Measurements from ENCODE around the gene STK32B. TPM values are rescaled to one million over a fixed set of nuclear protein-coding genes. Genes with fewer than 3 reads are reported as not detected.

Gene STK32B
- total RNA-seq, 1 experiment from 2014 or later: not detected

DNA sequence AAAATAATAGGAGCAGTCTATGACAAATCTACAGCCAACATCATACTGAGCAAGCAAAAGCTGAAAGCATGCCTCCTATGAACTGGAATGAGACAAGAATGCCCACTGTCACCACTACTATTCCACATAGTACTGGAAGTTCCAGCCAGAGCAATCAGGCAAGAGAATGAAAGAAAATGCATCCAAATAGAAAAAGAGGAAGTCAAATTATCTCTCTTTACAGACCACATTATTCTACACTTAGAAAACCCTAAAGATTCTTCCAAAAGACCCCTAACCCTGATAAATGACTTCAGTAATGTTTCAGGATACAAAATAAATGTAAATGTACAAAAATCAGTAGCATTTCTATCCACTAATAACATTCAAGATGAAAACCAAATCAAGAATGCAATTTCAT is 249.0 kb downstream of the STK32B start:
- no peaks in the 10 kb centered on the region for H3K36me3 Mint-ChIP-seq (ENCODE audit: insufficient read depth, unreplicated experiment)
- BruUV-seq (replicated peaks): no TSS peak
- H3K4me3 Mint-ChIP-seq (ENCODE audit: low read depth, unreplicated experiment): no peak overlapping the region
- H3K4me1 Mint-ChIP-seq (ENCODE audit: low read depth, unreplicated experiment): no peaks in the 10 kb centered on the region
- no peak overlapping the region for H3K27ac Mint-ChIP-seq (ENCODE audit: unreplicated experiment)
- no peak for DNase-seq
- CTCF ChIA-PET: no interaction called here
- no peaks in the 10 kb centered on the region for H3K27me3 Mint-ChIP-seq (ENCODE audit: unreplicated experiment)
- peaks cover 15% of the 10 kb centered on the region for H3K9me3 Mint-ChIP-seq (ENCODE audit: low read depth, unreplicated experiment)
- intact Hi-C loops (cut with micrococcal nuclease; ENCODE audit: unreplicated experiment): no loop called here
- TF ChIP-seq, protein P1, sequence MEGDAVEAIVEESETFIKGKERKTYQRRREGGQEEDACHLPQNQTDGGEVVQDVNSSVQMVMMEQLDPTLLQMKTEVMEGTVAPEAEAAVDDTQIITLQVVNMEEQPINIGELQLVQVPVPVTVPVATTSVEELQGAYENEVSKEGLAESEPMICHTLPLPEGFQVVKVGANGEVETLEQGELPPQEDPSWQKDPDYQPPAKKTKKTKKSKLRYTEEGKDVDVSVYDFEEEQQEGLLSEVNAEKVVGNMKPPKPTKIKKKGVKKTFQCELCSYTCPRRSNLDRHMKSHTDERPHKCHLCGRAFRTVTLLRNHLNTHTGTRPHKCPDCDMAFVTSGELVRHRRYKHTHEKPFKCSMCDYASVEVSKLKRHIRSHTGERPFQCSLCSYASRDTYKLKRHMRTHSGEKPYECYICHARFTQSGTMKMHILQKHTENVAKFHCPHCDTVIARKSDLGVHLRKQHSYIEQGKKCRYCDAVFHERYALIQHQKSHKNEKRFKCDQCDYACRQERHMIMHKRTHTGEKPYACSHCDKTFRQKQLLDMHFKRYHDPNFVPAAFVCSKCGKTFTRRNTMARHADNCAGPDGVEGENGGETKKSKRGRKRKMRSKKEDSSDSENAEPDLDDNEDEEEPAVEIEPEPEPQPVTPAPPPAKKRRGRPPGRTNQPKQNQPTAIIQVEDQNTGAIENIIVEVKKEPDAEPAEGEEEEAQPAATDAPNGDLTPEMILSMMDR (IDR thresholded peaks at IDR 0.05; ENCODE audit: unreplicated experiment): no peak

DNA sequence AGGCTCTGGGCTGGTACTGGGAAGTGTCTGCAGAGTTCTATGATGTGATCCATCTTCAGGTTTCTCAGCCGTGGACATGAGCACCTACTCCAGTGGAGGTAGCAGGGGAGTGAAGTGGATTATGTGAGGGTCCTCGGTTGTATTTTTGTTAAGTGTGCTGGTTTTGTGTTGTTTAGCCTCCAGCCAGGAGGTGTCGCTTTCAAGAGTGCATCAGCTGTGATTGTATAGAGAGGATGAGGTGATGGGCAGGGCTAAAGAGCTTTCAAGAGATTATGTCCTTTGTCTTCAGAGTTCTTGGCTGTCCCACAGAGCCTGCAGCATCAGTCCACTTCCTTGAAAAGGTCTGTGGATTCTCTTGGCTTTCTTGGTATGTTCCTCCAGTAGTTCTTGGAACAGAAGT is 256.6 kb downstream of the STK32B start:
- no peak for DNase-seq
- no peaks in the 10 kb centered on the region for H3K27me3 Mint-ChIP-seq (ENCODE audit: unreplicated experiment)
- BruUV-seq (replicated peaks): no TSS peak
- H3K27ac Mint-ChIP-seq (ENCODE audit: unreplicated experiment): no peak overlapping the region
- TF ChIP-seq, protein P1 (IDR thresholded peaks at IDR 0.05; ENCODE audit: unreplicated experiment): no peak
- intact Hi-C loops (cut with micrococcal nuclease; ENCODE audit: unreplicated experiment): no loop called here
- no peaks in the 10 kb centered on the region for H3K36me3 Mint-ChIP-seq (ENCODE audit: insufficient read depth, unreplicated experiment)
- H3K4me1 Mint-ChIP-seq (ENCODE audit: low read depth, unreplicated experiment): no peaks in the 10 kb centered on the region
- no peak overlapping the region for H3K4me3 Mint-ChIP-seq (ENCODE audit: low read depth, unreplicated experiment)
- H3K9me3 Mint-ChIP-seq (ENCODE audit: low read depth, unreplicated experiment): peaks cover 8% of the 10 kb centered on the region
- CTCF ChIA-PET: no interaction called here

- Mint-ChIP-seq H3K4me3 (ENCODE audit: low read depth, unreplicated experiment) (no peak overlapping the region), H3K9me3 (ENCODE audit: low read depth, unreplicated experiment) (peaks cover 16% of the 10 kb centered on the region), H3K27ac (ENCODE audit: unreplicated experiment) (no peak overlapping the region), H3K4me1 (ENCODE audit: low read depth, unreplicated experiment) (no peaks in the 10 kb centered on the region), H3K36me3 (ENCODE audit: insufficient read depth, unreplicated experiment) (no peaks in the 10 kb centered on the region), H3K27me3 (ENCODE audit: unreplicated experiment) (no peaks in the 10 kb centered on the region)
- intact Hi-C loops (cut with micrococcal nuclease; ENCODE audit: unreplicated experiment): no loop called here
- no peak for DNase-seq
- CTCF ChIA-PET: no interaction called here
- BruUV-seq (replicated peaks): no TSS peak
- TF ChIP-seq, protein P1 (IDR thresholded peaks at IDR 0.05; ENCODE audit: unreplicated experiment): no peak
Measured at GRCh38 chr4:5322321-5322720, 271.0 kb downstream of the STK32B start.

DNA sequence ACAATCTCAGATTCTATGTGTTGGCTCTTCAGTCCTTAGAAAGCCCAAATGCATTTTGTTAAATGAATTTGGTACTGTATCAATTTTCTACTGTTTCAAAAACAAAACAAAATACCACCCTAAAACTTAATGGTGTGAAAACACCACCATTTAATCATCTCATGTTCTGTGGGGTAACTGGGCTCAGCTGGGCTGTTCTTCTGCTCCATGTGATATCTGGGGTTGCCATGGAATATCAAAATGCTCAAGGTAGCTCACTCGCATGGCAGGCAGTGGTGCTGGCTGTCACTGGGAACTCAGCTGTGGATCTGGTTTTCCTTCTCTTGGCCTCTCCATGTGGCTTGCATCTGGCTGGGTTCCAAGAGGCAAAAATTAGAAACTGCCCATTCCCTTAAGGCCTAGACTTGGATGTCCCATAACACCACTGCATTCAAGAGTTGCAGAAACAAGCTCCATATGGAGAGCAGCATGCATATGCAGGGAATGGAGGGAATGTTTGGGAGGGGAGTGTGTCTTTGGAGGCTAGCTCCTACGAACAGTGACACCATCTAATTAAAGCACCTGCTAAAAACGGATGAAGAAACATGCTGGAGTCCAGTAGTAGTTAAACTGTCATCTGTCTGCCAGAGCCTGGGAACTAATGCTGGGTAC is 279.2 kb downstream of the STK32B start:
- DNase-seq: no peak
- no peaks in the 10 kb centered on the region for H3K27me3 Mint-ChIP-seq (ENCODE audit: unreplicated experiment)
- peaks cover 11% of the 10 kb centered on the region for H3K9me3 Mint-ChIP-seq (ENCODE audit: low read depth, unreplicated experiment)
- no peaks in the 10 kb centered on the region for H3K36me3 Mint-ChIP-seq (ENCODE audit: insufficient read depth, unreplicated experiment)
- H3K27ac Mint-ChIP-seq (ENCODE audit: unreplicated experiment): no peak overlapping the region
- H3K4me3 Mint-ChIP-seq (ENCODE audit: low read depth, unreplicated experiment): no peak overlapping the region
- intact Hi-C loops (cut with micrococcal nuclease; ENCODE audit: unreplicated experiment): no loop called here
- no TSS peak for BruUV-seq (replicated peaks)
- H3K4me1 Mint-ChIP-seq (ENCODE audit: low read depth, unreplicated experiment): no peaks in the 10 kb centered on the region
- TF ChIP-seq, protein P1 (IDR thresholded peaks at IDR 0.05; ENCODE audit: unreplicated experiment): no peak
- CTCF ChIA-PET: no interaction called here
